Heart right ventricle (tissue), 16 donors: ENCODE data around the gene AKAP11. TPM values are rescaled to one million over a fixed set of nuclear protein-coding genes. Genes with fewer than 3 reads are reported as not detected.

Experiments
- ATAC-seq, 8 donors: fragments of 200-7000 bp; cut with Tn5 transposase; one replicate each; pipeline ENCODE4 v1.9.1; 2020; ENCODE audit warnings: mild to moderate bottlenecking in 8 of 8, moderate library complexity in 8 of 8, moderate number of reproducible peaks in 1 of 8
- DNase-seq, 2 donors: peaks; one replicate each; pipeline ENCODE4 v3.0.0-alpha.2; 2020
- H3K27ac ChIP-seq, 10 donors: fragments of 200-600 bp; sonication (generic) in 2 of 10; one replicate each; pipeline versions ENCODE4 v1.5.0 to v1.8.0; 2020 to 2022; ENCODE audit warnings: mild to moderate bottlenecking in 3 of 10
- H3K27me3 ChIP-seq, 7 donors: fragments of 200-600 bp; one replicate each; pipeline ENCODE4 v1.8.0; 2021 to 2022; ENCODE audit warnings: mild to moderate bottlenecking in 2 of 7
- H3K36me3 ChIP-seq, 9 donors: fragments of 200-600 bp; sonication (generic) in 1 of 9; one replicate each; pipeline versions ENCODE4 v1.5.0 to v1.8.0; 2020 to 2022; ENCODE audit warnings: mild to moderate bottlenecking in 2 of 9
- H3K4me1 ChIP-seq, 9 donors: fragments of 200-600 bp; sonication (generic) in 1 of 9; one replicate each; pipeline versions ENCODE4 v1.5.0 to v1.8.0; 2020 to 2022; ENCODE audit warnings: mild to moderate bottlenecking in 4 of 9
- H3K4me3 ChIP-seq, 10 donors: fragments of 200-600 bp; sonication (generic) in 2 of 10; one replicate each; pipeline versions ENCODE4 v1.5.0 to v1.8.0; 2020 to 2022; ENCODE audit warnings: mild to moderate bottlenecking in 7 of 10, moderate library complexity in 2 of 10
- H3K9me3 ChIP-seq, 11 donors: fragments of 200-600 bp in 10 of 11; sonication (generic) in 2 of 11; one replicate each; pipeline versions ENCODE4 v1.5.0 to v1.8.0; 2013 to 2022; ENCODE audit warnings: mild to moderate bottlenecking in 2 of 11, control low read depth in 1 of 11, moderate library complexity in 1 of 11
- WGBS, 2 donors: extraction: QIAGEN DNeasy Blood & Tissue Kit; methylation state at CpG; one replicate each; pipeline ENCODE4 v1.1.7; 2013; ENCODE audit warnings: inconsistent platforms in 1 of 2; 5-methylcytosine and 5-hydroxymethylcytosine counted together
- intact Hi-C, 10 donors: fragments of 100-400 bp; cut with DNase I; formaldehyde crosslinking; loops; one replicate each; pipeline versions ENCODE4 v1.11.1 to v1.14.2; 2022
- polyA plus RNA-seq, 2 donors: library from polyadenylated mRNA; stranded (reverse); fragments of 200-250 nt; gene quantifications; one replicate each; pipeline ENCODE4 v1.2.3, GENCODE V29; 2013
- total RNA-seq, 10 donors: library from RNA; stranded (reverse); fragmentation: NEBNext Ultra II Directional in 3 of 10; extraction: Animal tissue kit (Norgen Biotek cat#: 25700) in 3 of 10; gene quantifications; one replicate each; pipeline versions ENCODE4 v1.2.1 to v1.2.4, GENCODE V29; 2021 to 2023
- TF ChIP-seq, protein P1 (sequence below), 9 donors: fragments of 200-600 bp; sonication (generic) in 2 of 9; IDR thresholded peaks; one replicate each; pipeline versions ENCODE4 v1.5.0 to v1.8.0; 2021 to 2022; ENCODE audit warnings: antibody characterized with exemption in 9 of 9, mild to moderate bottlenecking in 5 of 9, moderate library complexity in 1 of 9
- donor health status: Arrhythmogenic right ventricular cardiomyopathy.
- donor health status: ischemic (EF 13 %, LVEDD 7.1; RV severe dilation, severe dysfunction).
- donor health status: healthy with polysubstance abuse.
- donor health status: DM: no; HTN: yes; CAD: no.
- donor health status: DM: no; HTN: no; CAD: no.
- donor health status: ischemic (EF 25% LVEDD 6.9; RV normal size, moderate dysfunction).
- donor health status: ischemic (EF 25% LVEDD 5.7; RV mildly dilated, moderate dysfunction).
- donor health status: healthy.
- donor health status: DM: yes; HTN: yes; CAD: no.
- donor health status: Ischemic cardiomyopathy.
- donor health status: ischemic (EF 35%, LVEDD 5.7; RV mildly dilated, moderate dysfunction).
- donor health status: nonischemic (EF 11% LVEDD 7.7; RV severe dilation, severe dysfunction).
- donor health status: DM: yes; HTN: yes; CAD: no.
- donor health status: PGD.
- donor health status: ischemic (EF 29% LVEDD 5.4; RV normal size, mild dysfunction).
- donor health status: nonischemic (EF 23%, LVEDD 6.1; RV moderate dilation, normal function).

Gene AKAP11
- total and polyA plus RNA-seq, 12 donors, result 3.6 to 36.2 (median 28.1) TPM

DNA sequence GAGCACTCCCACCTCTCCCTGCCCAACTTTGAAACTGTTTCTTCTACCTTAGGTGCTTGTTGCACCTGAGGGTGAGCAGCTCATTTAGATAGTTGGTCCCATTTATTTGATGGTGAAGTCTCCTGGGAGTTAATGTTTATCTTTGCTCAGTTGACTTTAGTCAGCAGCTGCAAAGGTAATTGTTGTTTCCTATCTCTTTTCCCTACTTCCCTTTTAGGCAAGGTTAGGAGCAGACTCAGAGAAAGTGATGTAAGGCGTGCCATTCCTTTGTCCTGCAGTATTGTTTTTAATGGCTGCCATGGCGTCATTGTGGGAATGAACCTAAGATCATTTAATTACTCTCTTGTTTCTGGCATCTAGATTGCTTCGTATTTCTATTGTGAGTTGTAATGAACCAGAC, 11.6 kb downstream of the AKAP11 start:
- H3K27ac ChIP-seq, result peak overlapping the region in 3 of 10 donors; percentile 11 to 24 (median 12)
- no peaks in the 10 kb centered on the region for H3K9me3 ChIP-seq
- H3K27me3 ChIP-seq, result no peaks in the 10 kb centered on the region
- WGBS, 2 donors, result 73 to 83% methylated on average over 3 of the region's 3 CpGs
- ATAC-seq, result peak in 2 of 8 donors; percentile 57 to 67
- peaks cover 0 to 33% (median 12%) of the 10 kb centered on the region in 9 donors for H3K4me1 ChIP-seq
- H3K4me3 ChIP-seq, result no peak overlapping the region
- intact Hi-C loops, result no loop called here
- TF ChIP-seq, protein P1, sequence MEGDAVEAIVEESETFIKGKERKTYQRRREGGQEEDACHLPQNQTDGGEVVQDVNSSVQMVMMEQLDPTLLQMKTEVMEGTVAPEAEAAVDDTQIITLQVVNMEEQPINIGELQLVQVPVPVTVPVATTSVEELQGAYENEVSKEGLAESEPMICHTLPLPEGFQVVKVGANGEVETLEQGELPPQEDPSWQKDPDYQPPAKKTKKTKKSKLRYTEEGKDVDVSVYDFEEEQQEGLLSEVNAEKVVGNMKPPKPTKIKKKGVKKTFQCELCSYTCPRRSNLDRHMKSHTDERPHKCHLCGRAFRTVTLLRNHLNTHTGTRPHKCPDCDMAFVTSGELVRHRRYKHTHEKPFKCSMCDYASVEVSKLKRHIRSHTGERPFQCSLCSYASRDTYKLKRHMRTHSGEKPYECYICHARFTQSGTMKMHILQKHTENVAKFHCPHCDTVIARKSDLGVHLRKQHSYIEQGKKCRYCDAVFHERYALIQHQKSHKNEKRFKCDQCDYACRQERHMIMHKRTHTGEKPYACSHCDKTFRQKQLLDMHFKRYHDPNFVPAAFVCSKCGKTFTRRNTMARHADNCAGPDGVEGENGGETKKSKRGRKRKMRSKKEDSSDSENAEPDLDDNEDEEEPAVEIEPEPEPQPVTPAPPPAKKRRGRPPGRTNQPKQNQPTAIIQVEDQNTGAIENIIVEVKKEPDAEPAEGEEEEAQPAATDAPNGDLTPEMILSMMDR (IDR thresholded peaks at IDR 0.05), result no peak
- H3K36me3 ChIP-seq, result peaks cover 0 to 38% (median 17%) of the 10 kb centered on the region in 9 donors
- no peak for DNase-seq

DNA sequence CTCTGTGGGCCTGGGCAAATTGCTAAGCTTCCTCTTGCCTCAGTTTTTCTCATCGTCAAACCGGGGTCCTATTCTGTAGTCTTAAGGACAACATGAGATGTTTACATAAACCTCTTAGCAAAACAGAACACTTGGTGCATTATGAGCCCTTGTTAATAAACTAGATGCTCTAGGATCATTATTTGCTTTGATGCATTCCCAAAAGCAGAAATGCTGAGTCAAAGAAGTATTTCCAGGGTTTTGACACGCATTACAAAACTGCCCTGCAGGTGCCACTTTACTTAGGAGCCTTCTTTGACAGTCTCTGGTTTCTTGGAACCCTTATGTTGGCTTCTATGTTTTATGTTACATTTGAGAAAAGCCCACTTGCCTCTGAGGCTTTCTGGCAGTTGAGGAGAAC, 12.1 kb downstream of the AKAP11 start:
- Histone ChIP-seq H3K4me3 (no peak overlapping the region), H3K36me3 (peaks cover 0 to 43% (median 17%) of the 10 kb centered on the region in 9 donors), H3K27ac (peak overlapping the region in 3 of 10 donors; percentile 11 to 24 (median 12)), H3K9me3 (no peaks in the 10 kb centered on the region), H3K27me3 (no peaks in the 10 kb centered on the region), H3K4me1 (peaks cover 0 to 33% (median 12%) of the 10 kb centered on the region in 9 donors)
- ATAC-seq, result no peak
- intact Hi-C loops, result no loop called here
- no peak for DNase-seq
- TF ChIP-seq, protein P1 (IDR thresholded peaks at IDR 0.05), result no peak
- 89 to 92% methylated on average over 3 of the region's 3 CpGs for WGBS, 2 donors

DNA sequence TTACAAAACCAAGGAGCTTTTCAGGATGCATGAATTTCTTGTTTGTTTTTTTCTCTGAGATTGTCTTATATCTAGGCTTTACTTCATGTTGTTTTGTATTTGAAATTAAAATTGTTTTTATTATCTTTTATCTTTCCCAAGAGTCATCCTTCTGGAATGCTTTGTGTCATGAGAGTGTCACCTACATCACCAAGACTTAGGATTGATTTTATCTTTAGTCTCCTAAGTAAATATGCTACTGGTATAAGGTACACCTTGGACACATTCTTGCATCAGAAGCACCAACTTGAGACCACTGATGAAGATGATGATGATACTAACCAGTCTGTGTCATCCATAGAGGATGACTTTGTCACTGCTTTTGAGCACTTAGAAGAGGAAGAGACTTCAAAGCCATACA, 26.4 kb downstream of the AKAP11 start:
- no peak for ATAC-seq
- intact Hi-C loops, result no loop called here
- no peak overlapping the region for H3K4me3 ChIP-seq
- no peaks in the 10 kb centered on the region for H3K27me3 ChIP-seq
- no peaks in the 10 kb centered on the region for H3K4me1 ChIP-seq
- H3K9me3 ChIP-seq, result no peaks in the 10 kb centered on the region
- H3K27ac ChIP-seq, result no peak overlapping the region
- no peak for DNase-seq
- TF ChIP-seq, protein P1 (IDR thresholded peaks at IDR 0.05), result no peak
- peaks cover 0 to 99% (median 71%) of the 10 kb centered on the region in 9 donors for H3K36me3 ChIP-seq

DNA sequence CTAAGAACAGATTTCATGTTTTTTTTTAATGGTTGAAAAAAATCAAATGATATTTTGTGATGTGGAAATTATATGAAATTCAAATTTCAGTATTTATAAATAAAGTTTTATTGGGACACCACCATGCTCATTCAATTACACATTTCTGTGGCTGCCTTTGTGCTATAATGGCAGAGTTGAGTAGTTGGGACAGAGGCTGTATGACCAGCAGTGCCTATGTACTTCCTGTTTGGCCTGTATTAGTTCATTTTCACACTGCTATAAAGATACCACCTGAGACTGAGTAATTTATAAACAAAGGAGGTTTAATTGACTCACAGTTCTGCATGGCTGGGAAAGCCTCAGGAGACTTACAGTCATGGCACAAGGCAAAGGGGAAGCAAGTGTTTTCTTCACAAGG, 33.6 kb downstream of the AKAP11 start:
- H3K4me3 ChIP-seq, result no peak overlapping the region
- H3K36me3 ChIP-seq, result peaks cover 0 to 99% (median 28%) of the 10 kb centered on the region in 9 donors

More for the DNA sequence above, 33.6 kb downstream of the AKAP11 start:
- DNase-seq, result no peak
- ATAC-seq, result no peak
- H3K27me3 ChIP-seq, result no peaks in the 10 kb centered on the region
- H3K27ac ChIP-seq, result no peak overlapping the region
- H3K4me1 ChIP-seq, result no peaks in the 10 kb centered on the region
- TF ChIP-seq, protein P1 (IDR thresholded peaks at IDR 0.05), result no peak
- intact Hi-C loops, result no loop called here
- H3K9me3 ChIP-seq, result no peaks in the 10 kb centered on the region
